ENCODE measurements around the gene MAGEA9B.

DNA sequence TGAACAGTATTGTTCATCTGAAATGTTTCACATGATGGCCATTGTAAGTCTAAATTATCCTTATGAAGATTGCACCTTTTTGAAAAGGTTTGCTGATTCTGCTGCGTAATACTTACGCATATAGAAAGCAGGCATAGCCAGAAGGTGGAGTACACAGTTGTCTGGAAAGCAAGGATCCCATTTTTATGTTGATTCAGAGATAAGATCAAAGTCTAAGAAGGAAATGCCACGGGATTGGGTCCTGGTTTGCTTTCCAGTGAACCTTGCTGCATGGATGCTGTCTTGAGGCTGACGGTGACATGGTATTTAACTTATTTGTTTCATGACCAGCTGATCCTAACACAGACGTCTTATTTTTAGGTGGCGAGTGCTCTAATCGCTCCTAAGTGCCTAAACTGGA lies 15.5 kb downstream of the MAGEA9B start:
- TF ChIP-seq POLR2AphosphoS5 (IDR thresholded peaks at IDR 0.05), result no peak
- TF ChIP-seq, protein P1, sequence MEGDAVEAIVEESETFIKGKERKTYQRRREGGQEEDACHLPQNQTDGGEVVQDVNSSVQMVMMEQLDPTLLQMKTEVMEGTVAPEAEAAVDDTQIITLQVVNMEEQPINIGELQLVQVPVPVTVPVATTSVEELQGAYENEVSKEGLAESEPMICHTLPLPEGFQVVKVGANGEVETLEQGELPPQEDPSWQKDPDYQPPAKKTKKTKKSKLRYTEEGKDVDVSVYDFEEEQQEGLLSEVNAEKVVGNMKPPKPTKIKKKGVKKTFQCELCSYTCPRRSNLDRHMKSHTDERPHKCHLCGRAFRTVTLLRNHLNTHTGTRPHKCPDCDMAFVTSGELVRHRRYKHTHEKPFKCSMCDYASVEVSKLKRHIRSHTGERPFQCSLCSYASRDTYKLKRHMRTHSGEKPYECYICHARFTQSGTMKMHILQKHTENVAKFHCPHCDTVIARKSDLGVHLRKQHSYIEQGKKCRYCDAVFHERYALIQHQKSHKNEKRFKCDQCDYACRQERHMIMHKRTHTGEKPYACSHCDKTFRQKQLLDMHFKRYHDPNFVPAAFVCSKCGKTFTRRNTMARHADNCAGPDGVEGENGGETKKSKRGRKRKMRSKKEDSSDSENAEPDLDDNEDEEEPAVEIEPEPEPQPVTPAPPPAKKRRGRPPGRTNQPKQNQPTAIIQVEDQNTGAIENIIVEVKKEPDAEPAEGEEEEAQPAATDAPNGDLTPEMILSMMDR (IDR thresholded peaks at IDR 0.05; ENCODE audit: poor library complexity, severe bottlenecking), result no peak
- no peak for TF ChIP-seq SMC3 (conservative IDR thresholded peaks at IDR 0.05; ENCODE audit: poor library complexity)
- TF ChIP-seq EP300 (conservative IDR thresholded peaks at IDR 0.05; ENCODE audit: poor library complexity, severe bottlenecking), result no peak
- no peak for TF ChIP-seq TAF1 (IDR thresholded peaks at IDR 0.05; ENCODE audit: low read depth)
